H9 (cell line): ENCODE results near the gene HNF1B. TPM values are rescaled to one million over a fixed set of nuclear protein-coding genes. Genes with fewer than 3 reads are reported as not detected.

ENCODE experiments used
- DNase-seq: peaks from one replicate; pipeline ENCODE4 v3.0.0-alpha.2; 2017
- H2AFZ ChIP-seq: one replicate; pipeline ENCODE4 v1.6.1; 2013; ENCODE audit warnings: mild to moderate bottlenecking, low read length, control low read depth, moderate library complexity
- H2AK5ac ChIP-seq: 2 replicates; pipeline ENCODE4 v1.6.1; 2013; ENCODE audit warnings: low read length, control low read depth, mixed read lengths; ENCODE audit not compliant: insufficient read length
- H2BK120ac ChIP-seq: one replicate; pipeline ENCODE4 v1.6.1; 2013; ENCODE audit warnings: low read depth, mild to moderate bottlenecking, low read length, control low read depth, inconsistent platforms; ENCODE audit not compliant: poor library complexity, severe bottlenecking
- H2BK12ac ChIP-seq: 2 replicates; pipeline ENCODE4 v1.6.1; 2013; ENCODE audit warnings: low read length, control low read depth, mixed read lengths, low read depth; ENCODE audit not compliant: insufficient read length
- H2BK15ac ChIP-seq: 2 replicates; pipeline ENCODE4 v1.6.1; 2013; ENCODE audit warnings: low read depth, low read length, control low read depth
- H2BK20ac ChIP-seq: one replicate; pipeline ENCODE4 v1.6.1; 2013; ENCODE audit warnings: low read depth, mild to moderate bottlenecking, low read length, control low read depth, inconsistent platforms; ENCODE audit not compliant: poor library complexity, severe bottlenecking
- H2BK5ac ChIP-seq: 2 replicates; pipeline ENCODE4 v1.6.1; 2013; ENCODE audit warnings: low read length, control low read depth, mixed read lengths; ENCODE audit not compliant: insufficient read length
- H3K14ac ChIP-seq: 2 replicates; pipeline ENCODE4 v1.6.1; 2013; ENCODE audit warnings: low read length, control low read depth; ENCODE audit not compliant: insufficient read depth
- H3K18ac ChIP-seq: 2 replicates; pipeline ENCODE4 v1.6.1; 2013; ENCODE audit warnings: low read depth, mild to moderate bottlenecking, mixed read lengths, low read length, control low read depth; ENCODE audit not compliant: insufficient read length
- H3K23ac ChIP-seq: 2 replicates; pipeline ENCODE4 v1.6.1; 2013; ENCODE audit warnings: low read length, control low read depth, mixed read lengths, low read depth; ENCODE audit not compliant: insufficient read length
- H3K23me2 ChIP-seq: 2 replicates; pipeline ENCODE4 v1.6.1; 2013; ENCODE audit warnings: low read depth, mild to moderate bottlenecking, mixed read lengths, low read length, control low read depth; ENCODE audit not compliant: insufficient read length, poor library complexity, severe bottlenecking
- H3K27ac ChIP-seq: 2 replicates; pipeline ENCODE4 v1.5.1; 2013; ENCODE audit warnings: low read length, control low read depth, mixed read lengths, low read depth; ENCODE audit not compliant: insufficient read length
- H3K27me3 ChIP-seq: 2 replicates; pipeline ENCODE4 v1.6.1; 2013; ENCODE audit warnings: low read length, control low read depth, inconsistent platforms; ENCODE audit not compliant: insufficient read depth
- H3K4ac ChIP-seq: 2 replicates; pipeline ENCODE4 v1.6.1; 2013; ENCODE audit warnings: low read depth, mild to moderate bottlenecking, control low read depth, inconsistent platforms, low read length, moderate library complexity
- H3K4me1 ChIP-seq: 2 replicates; pipeline ENCODE4 v1.6.1; 2013; ENCODE audit warnings: low read length, control low read depth, inconsistent platforms; ENCODE audit not compliant: insufficient read depth
- H3K4me2 ChIP-seq: 2 replicates; pipeline ENCODE4 v1.6.1; 2013; ENCODE audit warnings: low read length, control low read depth, mixed read lengths; ENCODE audit not compliant: insufficient read length, insufficient read depth
- H3K56ac ChIP-seq: 2 replicates; pipeline ENCODE4 v1.6.1; 2013; ENCODE audit warnings: low read depth, mild to moderate bottlenecking, mixed read lengths, low read length, control low read depth; ENCODE audit not compliant: insufficient read length
- H3K79me1 ChIP-seq: 2 replicates; pipeline ENCODE4 v1.6.1; 2013; ENCODE audit warnings: low read depth, mild to moderate bottlenecking, moderate library complexity, low read length, control low read depth, inconsistent platforms; ENCODE audit not compliant: insufficient read depth, poor library complexity, severe bottlenecking
- H3K79me2 ChIP-seq: 2 replicates; pipeline ENCODE4 v1.6.1; 2013; ENCODE audit warnings: low read length, control low read depth, inconsistent platforms; ENCODE audit not compliant: insufficient read depth
- H3K9ac ChIP-seq: 2 replicates; pipeline ENCODE4 v1.6.1; 2013; ENCODE audit warnings: low read length, control low read depth, mixed read lengths; ENCODE audit not compliant: insufficient read length; ENCODE audit errors: extremely low read depth
- H3K9me3 ChIP-seq: one replicate; pipeline ENCODE4 v1.6.1; 2013; ENCODE audit warnings: low read depth, low read length, inconsistent platforms; ENCODE audit not compliant: control insufficient read depth
- H3T11ph ChIP-seq: one replicate; pipeline ENCODE4 v1.6.1; 2013; ENCODE audit warnings: mild to moderate bottlenecking, low read length, control low read depth, inconsistent platforms
- H4K20me1 ChIP-seq: one replicate; pipeline ENCODE4 v1.6.1; 2013; ENCODE audit not compliant: control insufficient read depth, insufficient read length, insufficient read depth
- H4K5ac ChIP-seq: 2 replicates; pipeline ENCODE4 v1.6.1; 2013; ENCODE audit warnings: low read depth, mild to moderate bottlenecking, mixed read lengths, low read length, control low read depth; ENCODE audit not compliant: insufficient read length
- H4K8ac ChIP-seq: replicated peaks from 2 replicates; pipeline ENCODE4 v1.6.1; 2013; ENCODE audit warnings: low read length, control low read depth, mixed read lengths, low read depth; ENCODE audit not compliant: insufficient read length
- H4K91ac ChIP-seq: 2 replicates; pipeline ENCODE4 v1.6.1; 2013; ENCODE audit warnings: low read depth, mild to moderate bottlenecking, moderate library complexity, mixed read lengths, low read length, control low read depth; ENCODE audit not compliant: insufficient read length
- H3K27ac Mint-ChIP-seq, 3 experiments: 2 replicates in 2 of 3; 3 replicates in 1 of 3; pipeline ENCODE4 v1.8.0; 2020 to 2021; ENCODE audit warnings: mixed read lengths in 3 of 3, mild to moderate bottlenecking in 1 of 3, moderate library complexity in 1 of 3
- H3K27me3 Mint-ChIP-seq: 2 replicates; pipeline ENCODE4 v1.8.0; 2021; ENCODE audit warnings: low read depth, mild to moderate bottlenecking, moderate library complexity, mixed read lengths
- H3K36me3 Mint-ChIP-seq, 3 experiments: 2 replicates in 2 of 3; 3 replicates in 1 of 3; pipeline ENCODE4 v1.8.0; 2020 to 2021; ENCODE audit warnings: low read depth in 3 of 3, mixed read lengths in 3 of 3; ENCODE audit not compliant: insufficient read depth in 1 of 3
- H3K4me1 Mint-ChIP-seq, 2 experiments: 2 replicates each; pipeline ENCODE4 v1.8.0; 2020; ENCODE audit warnings: mixed read lengths in 2 of 2
- H3K4me3 Mint-ChIP-seq, 2 experiments: 2 replicates in 1 of 2; 3 replicates in 1 of 2; pipeline ENCODE4 v1.8.0; 2020 to 2021; ENCODE audit warnings: mild to moderate bottlenecking in 2 of 2, mixed read lengths in 2 of 2, moderate library complexity in 1 of 2
- H3K9me3 Mint-ChIP-seq, 2 experiments: 2 replicates in 1 of 2; 3 replicates in 1 of 2; pipeline ENCODE4 v1.8.0; 2020; ENCODE audit warnings: mild to moderate bottlenecking in 2 of 2, mixed read lengths in 2 of 2, moderate library complexity in 1 of 2
- CTCF ChIP-seq: fragments of 200-600 bp; sonication (generic); conservative IDR thresholded peaks from 3 replicates; pipeline ENCODE4 v1.8.0; 2021; ENCODE audit warnings: antibody characterized with exemption, mild to moderate bottlenecking
- WGBS: extraction: QIAGEN DNeasy Blood & Tissue Kit; methylation state at CpG from one replicate; pipeline ENCODE4 v1.1.7; 2013; ENCODE audit warnings: missing lambda C conversion rate, low lambda C conversion rate, mixed read lengths; ENCODE audit not compliant: insufficient read length; ENCODE audit errors: extremely low coverage; 5-methylcytosine and 5-hydroxymethylcytosine counted together
- total RNA-seq: library from RNA; stranded (reverse); gene quantifications from 2 replicates; pipeline ENCODE4 v1.2.1, GENCODE V29; 2021

The HNF1B gene
- total RNA-seq, 1 experiment from 2014 or later, result not detected

- no peaks in the 10 kb centered on the region for H3K4me1 ChIP-seq
- no peaks in the 10 kb centered on the region for H3K79me1 ChIP-seq
- no peak overlapping the region for H2BK20ac ChIP-seq
- Mint-ChIP-seq H3K27me3 (peaks cover 7% of the 10 kb centered on the region), H3K4me3 (no peak overlapping the region), H3K36me3 (peaks cover 6 to 8% (median 6%) of the 10 kb centered on the region in 3 experiments; a peak in 5 of 7 replicates), H3K27ac (no peak overlapping the region), H3K4me1 (peaks cover 0 to 8% of the 10 kb centered on the region in 2 experiments; a peak in 1 of 4 replicates), H3K9me3 (peaks cover 11 to 16% of the 10 kb centered on the region in 2 experiments)
- H3K56ac ChIP-seq, result no peak overlapping the region
- no peaks in the 10 kb centered on the region for H4K20me1 ChIP-seq
- H3K79me2 ChIP-seq, result no peaks in the 10 kb centered on the region
- no peak overlapping the region for H3K4ac ChIP-seq
- no peak overlapping the region for H3K14ac ChIP-seq
- H2BK15ac ChIP-seq, result no peak overlapping the region
- no peak overlapping the region for H2BK12ac ChIP-seq
- no peak for TF ChIP-seq CTCF
- H3K9me3 ChIP-seq, result no peaks in the 10 kb centered on the region
- no peak overlapping the region for H2BK120ac ChIP-seq
- no peak overlapping the region for H3T11ph ChIP-seq
- H2BK5ac ChIP-seq, result no peak overlapping the region
- H3K23me2 ChIP-seq, result no peaks in the 10 kb centered on the region
- no peak overlapping the region for H4K91ac ChIP-seq
- H2AK5ac ChIP-seq, result no peak overlapping the region
- no peak overlapping the region for H3K23ac ChIP-seq
- no peak overlapping the region for H2AFZ ChIP-seq
- no peak for DNase-seq
- no peak overlapping the region for H4K8ac ChIP-seq
- no peak overlapping the region for H3K18ac ChIP-seq
- H3K4me2 ChIP-seq, result no peak overlapping the region
- H3K27me3 ChIP-seq, result no peaks in the 10 kb centered on the region
- H3K9ac ChIP-seq, result no peak overlapping the region
- H3K27ac ChIP-seq, result no peak overlapping the region
- no peak overlapping the region for H4K5ac ChIP-seq
- no CpG with 5 or more reads among the region's 1 CpG for WGBS
These were observed 49.1 kb downstream of the HNF1B start for GRCh38 chr17:37695726-37696125.
